Right atrium auricular region (tissue), 2 donors: ENCODE results near the gene CFAP45. TPM values are rescaled to one million over a fixed set of nuclear protein-coding genes. Genes with fewer than 3 reads are reported as not detected.
"Not testable (repeated sequence)": the region's sequence is repeated elsewhere in the genome, so short reads cannot be mapped to it uniquely, and the experiment has no call there.

Source experiments
- DNase-seq: peaks from one replicate; pipeline ENCODE4 v3.0.0-alpha.2; 2019; ENCODE audit warnings: low spot score
- H3K27ac ChIP-seq, 2 donors: fragments of 200-600 bp; sonication (generic); 1 replicate in 1 of 2; 2 replicates in 1 of 2; pipeline ENCODE4 v1.5.1; 2016 to 2019
- H3K27me3 ChIP-seq, 2 donors: fragments of 200-600 bp; sonication (generic); one replicate each; pipeline versions ENCODE4 v1.5.1 to v1.6.0; 2017 to 2019
- H3K36me3 ChIP-seq: fragments of 200-600 bp; sonication (generic); one replicate; pipeline ENCODE4 v1.5.1; 2016
- H3K4me1 ChIP-seq, 2 donors: fragments of 200-600 bp; sonication (generic); one replicate each; pipeline versions ENCODE4 v1.5.1 to v1.6.0; 2017 to 2019
- H3K4me3 ChIP-seq, 2 donors: fragments of 200-600 bp; sonication (generic); 1 replicate in 1 of 2; 2 replicates in 1 of 2; pipeline ENCODE4 v1.5.1; 2017 to 2019; ENCODE audit warnings: mild to moderate bottlenecking in 1 of 2, moderate library complexity in 1 of 2
- H3K9me3 ChIP-seq, 2 donors: fragments of 200-600 bp; sonication (generic); one replicate each; pipeline ENCODE4 v1.5.1; 2019
- CTCF ChIP-seq, 2 donors: fragments of 200-600 bp; sonication (generic); IDR thresholded peaks; one replicate each; pipeline ENCODE4 v1.5.1; 2019; ENCODE audit warnings: antibody characterized with exemption in 2 of 2
- total RNA-seq, 2 donors: library from RNA; depleted of rRNA; stranded (reverse); fragments of >200 nt; gene quantifications; one replicate each; pipeline ENCODE4 v1.1.0, GENCODE V29; 2016

CFAP45 gene
- total RNA-seq, 2 donors from 2014 or later: 0.86 to 1.3 TPM

DNA sequence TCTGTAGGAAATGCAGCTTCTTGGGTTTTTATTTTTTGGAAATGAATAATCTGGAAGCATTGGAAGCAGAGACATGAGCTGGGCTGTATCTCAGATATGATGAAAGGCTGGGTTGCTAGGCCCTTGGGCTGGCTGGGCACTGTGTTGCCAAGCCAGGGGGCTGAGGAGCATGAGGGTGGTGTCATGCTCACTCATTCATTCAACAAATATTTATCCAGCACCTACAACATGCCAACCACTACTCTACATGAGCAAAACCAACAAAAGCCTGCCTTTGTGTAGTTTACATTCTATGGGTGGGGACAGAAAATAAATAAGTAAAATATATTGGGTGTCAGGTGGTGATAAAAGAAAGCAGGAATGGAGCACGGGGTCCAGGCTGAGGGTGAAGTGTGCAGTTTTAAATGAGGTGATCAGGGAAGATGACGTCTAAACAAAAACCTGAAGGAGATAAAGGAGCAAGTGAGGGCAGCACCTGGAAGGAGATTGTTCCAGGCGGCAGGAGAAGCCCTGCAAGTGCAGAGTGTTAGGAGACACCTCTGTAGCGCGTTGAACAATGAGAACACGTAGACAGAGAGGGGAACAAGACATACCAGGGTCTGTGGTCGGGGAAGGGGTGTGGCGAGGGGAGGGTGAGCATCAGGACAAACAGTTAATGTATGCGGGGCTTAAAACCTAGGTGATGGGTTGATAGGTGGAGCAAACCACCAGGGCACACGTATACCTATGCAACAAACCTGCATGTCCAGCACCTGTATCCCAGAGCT, 14.5 kb upstream of the CFAP45 start:
- Histone ChIP-seq H3K4me3 (no peak overlapping the region), H3K4me1 (peaks cover 0 to 85% of the 10 kb centered on the region in 2 donors)
- no peak for DNase-seq

DNA sequence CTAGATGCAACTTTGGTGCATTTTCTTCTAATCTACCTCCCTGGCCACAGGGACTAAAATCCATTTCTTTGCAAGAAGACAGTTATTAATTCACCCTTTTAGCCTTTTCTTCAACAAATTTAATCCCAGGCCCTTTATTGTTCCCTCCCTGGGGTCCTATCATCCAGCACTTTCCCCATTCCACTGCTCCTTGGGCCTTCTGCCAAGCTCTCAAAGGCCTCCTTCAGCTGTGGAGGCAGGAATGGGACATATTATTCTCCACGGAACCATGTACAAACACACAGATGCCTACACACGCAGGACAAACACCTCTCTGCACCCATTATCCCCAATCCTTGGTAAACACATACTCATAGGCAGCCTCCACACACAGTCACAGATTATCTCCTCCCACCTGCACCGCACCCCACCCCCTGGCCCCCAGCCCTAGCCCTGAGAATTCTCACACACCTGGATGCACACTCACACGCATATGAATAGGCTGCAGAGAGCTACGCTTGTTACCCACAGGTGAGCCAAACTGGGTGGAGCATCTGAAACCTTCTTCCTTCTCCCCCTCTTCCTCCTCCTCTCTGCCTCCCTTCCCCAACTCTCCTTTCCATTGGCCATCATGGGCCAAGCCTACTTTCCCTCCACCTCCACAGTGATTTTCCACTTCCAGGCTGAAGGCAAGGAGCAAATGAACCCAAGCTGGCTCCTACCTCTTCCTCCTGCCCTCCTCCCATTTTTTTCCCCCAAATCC, 13.7 kb upstream of the CFAP45 start:
- H3K4me1 ChIP-seq: peaks cover 0 to 77% of the 10 kb centered on the region in 2 donors
- TF ChIP-seq CTCF (IDR thresholded peaks at IDR 0.05): no peak
- no peak overlapping the region for H3K27ac ChIP-seq
- DNase-seq: no peak
- no peaks in the 10 kb centered on the region for H3K9me3 ChIP-seq
- no peak overlapping the region for H3K4me3 ChIP-seq
- no peaks in the 10 kb centered on the region for H3K27me3 ChIP-seq
- peaks cover 21% of the 10 kb centered on the region for H3K36me3 ChIP-seq

More for the DNA sequence above, 14.5 kb upstream of the CFAP45 start:
- Histone ChIP-seq H3K27ac (no peak overlapping the region), H3K9me3 (no peaks in the 10 kb centered on the region), H3K27me3 (no peaks in the 10 kb centered on the region), H3K36me3 (peaks cover 29% of the 10 kb centered on the region)
- no peak for TF ChIP-seq CTCF (IDR thresholded peaks at IDR 0.05)

GRCh38 chr1:159911326-159912070, 11.5 kb upstream of the CFAP45 start:
- DNase-seq: no peak
- H3K4me1 ChIP-seq: peaks cover 0 to 56% of the 10 kb centered on the region in 2 donors
- H3K27ac ChIP-seq: peak overlapping the region; percentile 8 to 37
- TF ChIP-seq CTCF (IDR thresholded peaks at IDR 0.05): no peak
- no peak overlapping the region for H3K4me3 ChIP-seq
- no peaks in the 10 kb centered on the region for H3K9me3 ChIP-seq
- no peaks in the 10 kb centered on the region for H3K27me3 ChIP-seq
- H3K36me3 ChIP-seq: peaks cover 4% of the 10 kb centered on the region

GRCh38 chr1:159908031-159908940, 8.3 kb upstream of the CFAP45 start:
- H3K9me3 ChIP-seq: no peaks in the 10 kb centered on the region
- no peak overlapping the region for H3K27ac ChIP-seq
- H3K27me3 ChIP-seq: no peaks in the 10 kb centered on the region
- DNase-seq: no peak
- no peak for TF ChIP-seq CTCF (IDR thresholded peaks at IDR 0.05)
- peaks cover 0 to 32% of the 10 kb centered on the region in 2 donors for H3K4me1 ChIP-seq
- H3K36me3 ChIP-seq: no peaks in the 10 kb centered on the region
- no peak overlapping the region for H3K4me3 ChIP-seq

DNA sequence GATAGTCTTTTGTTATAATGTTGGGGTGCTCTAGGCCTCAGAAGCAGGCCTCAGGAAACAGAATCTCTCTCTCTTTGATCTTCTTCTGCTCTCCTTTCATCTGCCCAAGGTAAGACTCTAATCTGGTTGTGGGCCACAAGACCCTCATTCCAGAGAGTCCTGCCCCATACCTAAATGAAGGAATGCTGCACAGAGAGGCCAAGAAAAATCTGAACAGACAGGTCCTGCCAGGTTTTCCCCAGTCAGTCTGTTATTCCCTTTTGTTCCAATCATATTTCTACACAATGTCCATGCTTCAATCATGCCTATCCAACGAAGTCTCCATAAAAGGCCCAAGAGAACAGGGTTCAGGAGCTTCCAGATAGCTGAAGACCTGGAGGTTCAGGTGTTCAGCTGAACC, 7.0 kb upstream of the CFAP45 start:
- Histone ChIP-seq H3K4me3 (no peak overlapping the region), H3K36me3 (no peaks in the 10 kb centered on the region), H3K27ac (no peak overlapping the region), H3K27me3 (no peaks in the 10 kb centered on the region), H3K9me3 (no peaks in the 10 kb centered on the region), H3K4me1 (peaks cover 0 to 23% of the 10 kb centered on the region in 2 donors)
- no peak for TF ChIP-seq CTCF (IDR thresholded peaks at IDR 0.05)
- no peak for DNase-seq

DNA sequence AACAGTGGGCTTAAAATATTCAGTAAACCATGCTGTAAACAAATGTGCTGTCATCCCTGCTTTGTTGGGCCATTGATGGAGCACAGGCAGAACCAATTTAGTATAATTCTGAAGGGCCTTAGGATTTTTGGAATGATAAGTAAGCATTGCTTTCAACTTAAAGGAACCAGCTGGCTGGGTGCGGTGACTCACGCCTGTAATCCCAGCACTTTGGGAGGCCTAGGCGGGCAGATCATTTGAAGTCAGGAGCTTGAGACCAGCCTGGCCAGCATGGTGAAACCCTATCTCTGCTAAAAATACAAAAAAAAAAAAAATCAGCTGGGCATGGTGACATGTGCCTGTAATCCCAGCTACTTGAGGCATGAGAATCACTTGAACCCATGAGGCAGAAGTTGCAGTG, 4.1 kb upstream of the CFAP45 start:
- not testable (repeated sequence) for H3K9me3 ChIP-seq, H3K36me3 ChIP-seq, DNase-seq, H3K27me3 ChIP-seq, H3K4me3 ChIP-seq, H3K27ac ChIP-seq
- H3K4me1 ChIP-seq: peaks cover 0 to 19% of the 10 kb centered on the region in 2 donors
